Neural progenitor cell (in vitro differentiated cells): ENCODE data around the gene CYP11A1.

Experiments
- CTCF ChIP-seq: fragments of 200-600 bp; sonication (generic); IDR thresholded peaks from 2 replicates; pipeline ENCODE4 v1.5.1; 2017; ENCODE audit warnings: antibody characterized with exemption, mild to moderate bottlenecking
- EZH2phosphoT487 ChIP-seq: fragments of 200-600 bp; sonication (generic); IDR thresholded peaks from 2 replicates; pipeline ENCODE4 v1.6.1; 2017; ENCODE audit warnings: antibody characterized with exemption

GRCh38 chr15:74392902-74393301 lies 25.5 kb upstream of the CYP11A1 start:
- no peak for TF ChIP-seq CTCF
- no peak for TF ChIP-seq EZH2phosphoT487
